GM23248 (cell line): Measurements from ENCODE around the gene ACD.

Source experiments
- EZH2 ChIP-seq: fragments of 200-600 bp; sonication (generic); IDR thresholded peaks from 2 replicates; pipeline ENCODE4 v1.6.1; 2018; ENCODE audit warnings: antibody characterized with exemption, mild to moderate bottlenecking; ENCODE audit not compliant: insufficient read depth, poor library complexity, severe bottlenecking
- EZH2phosphoT487 ChIP-seq: fragments of 200-600 bp; sonication (generic); IDR thresholded peaks from 2 replicates; pipeline ENCODE4 v1.6.1; 2018; ENCODE audit warnings: antibody characterized with exemption, moderate library complexity, mild to moderate bottlenecking, low read depth; ENCODE audit not compliant: insufficient read depth

- TF ChIP-seq EZH2 (no peak), EZH2phosphoT487 (no peak)
Observed at GRCh38 chr16:67666032-67666551, 6.0 kb upstream of the ACD start.
